Middle frontal gyrus (tissue), 1 donor: ENCODE results near the gene TOMT.
"Not testable (repeated sequence)": the region's sequence is repeated elsewhere in the genome, so short reads cannot be mapped to it uniquely, and the experiment has no call there.

Experiments used
- DNase-seq: peaks from one replicate; pipeline ENCODE4 v3.0.0-alpha.2; 2015; ENCODE audit warnings: low spot score; ENCODE audit errors: extremely low spot score

Gene TOMT

GRCh38 chr11:72123117-72123653, 17.5 kb downstream of the TOMT start:
- DNase-seq: no peak

DNA sequence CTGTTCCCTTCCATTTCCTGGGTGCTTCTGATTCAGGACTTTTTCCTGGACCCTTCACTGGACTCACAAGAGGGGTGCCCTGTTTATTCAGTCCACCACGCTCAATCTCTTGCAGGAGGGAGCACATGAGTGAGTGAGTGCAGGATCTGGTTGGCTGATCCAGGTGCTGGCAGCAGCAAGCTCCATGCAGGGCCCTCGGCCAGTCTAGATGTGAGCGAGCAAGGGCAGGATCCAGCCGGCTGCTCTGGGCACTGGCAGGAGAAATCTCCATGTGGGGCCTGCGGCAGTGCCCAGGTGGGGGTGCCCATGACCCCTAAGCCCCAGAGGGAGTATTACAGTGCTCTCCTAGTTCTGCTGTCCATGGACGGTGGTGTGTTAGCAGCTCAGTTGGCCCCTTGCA, 18.3 kb downstream of the TOMT start:
- DNase-seq: no peak

DNA sequence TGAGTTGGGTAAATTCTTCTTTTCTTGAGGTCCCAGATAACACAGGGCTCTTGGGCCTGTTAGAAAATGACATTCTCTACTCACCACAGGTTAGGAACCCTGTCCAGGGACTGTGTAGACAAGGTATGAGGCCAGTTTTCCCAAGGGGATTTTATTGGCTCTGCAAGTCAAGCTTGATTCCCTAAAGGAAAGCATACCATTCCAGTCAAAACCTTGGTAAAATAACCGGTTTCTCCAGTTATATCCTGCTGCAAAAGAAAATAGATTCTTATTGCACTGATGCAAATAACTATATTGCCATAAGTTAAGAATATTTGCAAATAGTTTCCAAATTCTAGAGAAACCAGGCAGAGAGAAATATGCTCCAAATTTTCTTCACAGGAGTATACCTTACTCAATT, 20.2 kb downstream of the TOMT start:
- DNase-seq: no peak

- no peak for DNase-seq
Measured at GRCh38 chr11:72127923-72128322, 22.2 kb downstream of the TOMT start.

DNA sequence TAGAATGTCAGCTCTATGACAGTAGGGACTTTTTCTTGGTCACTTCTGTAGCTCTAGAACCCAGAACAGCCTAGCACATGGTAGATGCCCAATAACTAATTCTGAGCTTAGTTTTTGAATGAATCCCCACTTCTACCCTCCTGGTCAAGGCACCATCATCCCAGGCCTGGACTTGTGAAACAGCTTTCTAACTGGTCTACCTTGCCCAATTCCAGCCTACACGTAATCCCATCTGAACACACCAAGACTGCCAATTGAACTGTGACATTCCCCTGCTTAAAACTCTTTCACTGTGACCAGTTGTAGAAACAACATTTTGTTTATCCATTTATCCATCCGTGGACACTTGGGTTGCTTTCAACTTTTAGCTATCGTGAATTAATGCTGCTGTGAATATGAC, 23.7 kb downstream of the TOMT start:
- no peak for DNase-seq

GRCh38 chr11:72132646-72133045, 26.9 kb downstream of the TOMT start:
- DNase-seq: no peak

- not testable (repeated sequence) for DNase-seq
Measured at GRCh38 chr11:72135473-72135872, 29.7 kb downstream of the TOMT start, which contains the start of gene FOLR3. TSS of gene FOLR3 (plus strand) at chr11:72135725. CDS start at chr11:72135953, 228 bp downstream.

DNA sequence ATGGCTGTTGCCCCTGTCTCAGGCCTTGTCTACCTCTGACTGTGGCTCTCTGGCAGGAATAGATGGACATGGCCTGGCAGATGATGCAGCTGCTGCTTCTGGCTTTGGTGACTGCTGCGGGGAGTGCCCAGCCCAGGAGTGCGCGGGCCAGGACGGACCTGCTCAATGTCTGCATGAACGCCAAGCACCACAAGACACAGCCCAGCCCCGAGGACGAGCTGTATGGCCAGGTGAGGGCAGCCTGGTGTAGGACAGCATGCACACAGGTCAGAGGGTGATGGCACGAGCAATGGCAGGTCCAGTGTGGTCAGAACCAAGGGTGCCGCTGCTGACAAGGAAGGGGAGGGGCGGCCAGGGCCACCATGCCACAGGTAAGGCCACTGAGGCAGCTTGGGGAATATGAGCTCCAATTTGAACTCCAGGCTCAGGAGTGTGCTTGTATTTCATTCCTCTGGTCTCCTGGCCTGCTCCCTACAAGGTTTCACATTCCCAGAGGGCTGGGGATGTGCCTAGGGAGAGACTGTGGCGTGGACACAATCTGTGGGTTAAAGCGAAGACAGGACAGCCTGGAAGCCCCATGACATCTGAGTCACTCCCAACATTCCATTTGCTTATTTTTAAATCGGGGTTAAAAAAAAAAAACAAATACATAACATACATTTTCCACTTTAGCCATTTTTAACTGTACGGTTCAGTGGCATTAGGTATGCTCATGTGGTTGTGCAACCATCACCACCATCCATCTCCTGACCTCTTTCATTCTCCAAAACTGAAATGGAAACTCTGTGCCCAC, 30.4 kb downstream of the TOMT start:
- no peak for DNase-seq

DNA sequence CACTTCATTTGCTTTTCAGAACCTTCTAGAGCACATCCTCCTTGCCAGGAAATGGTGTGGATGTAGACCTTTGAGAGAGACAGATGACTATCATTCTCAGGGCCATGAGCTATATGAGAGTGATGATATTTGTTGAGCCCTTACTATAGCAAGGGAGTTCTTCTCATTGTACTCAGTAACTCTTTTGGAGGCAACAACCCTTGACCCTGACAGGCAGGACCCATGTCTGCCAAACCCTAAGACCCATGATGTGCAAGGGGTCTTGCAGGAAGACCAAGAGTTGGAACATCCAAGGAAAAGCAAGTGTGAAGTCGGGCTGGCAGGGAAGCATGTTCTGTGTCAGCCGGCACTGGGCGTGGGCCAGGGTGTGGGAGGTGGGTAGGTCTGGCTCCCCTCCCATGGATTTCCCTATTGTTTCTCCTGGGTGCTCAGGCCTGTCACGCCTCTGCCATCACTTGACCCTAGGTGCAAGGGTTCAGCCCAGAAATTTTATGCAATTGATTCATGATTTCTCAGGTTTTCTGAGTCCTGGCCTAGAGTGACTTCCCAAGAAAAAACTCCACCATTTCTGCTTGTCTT, 31.0 kb downstream of the TOMT start:
- no peak for DNase-seq

DNA sequence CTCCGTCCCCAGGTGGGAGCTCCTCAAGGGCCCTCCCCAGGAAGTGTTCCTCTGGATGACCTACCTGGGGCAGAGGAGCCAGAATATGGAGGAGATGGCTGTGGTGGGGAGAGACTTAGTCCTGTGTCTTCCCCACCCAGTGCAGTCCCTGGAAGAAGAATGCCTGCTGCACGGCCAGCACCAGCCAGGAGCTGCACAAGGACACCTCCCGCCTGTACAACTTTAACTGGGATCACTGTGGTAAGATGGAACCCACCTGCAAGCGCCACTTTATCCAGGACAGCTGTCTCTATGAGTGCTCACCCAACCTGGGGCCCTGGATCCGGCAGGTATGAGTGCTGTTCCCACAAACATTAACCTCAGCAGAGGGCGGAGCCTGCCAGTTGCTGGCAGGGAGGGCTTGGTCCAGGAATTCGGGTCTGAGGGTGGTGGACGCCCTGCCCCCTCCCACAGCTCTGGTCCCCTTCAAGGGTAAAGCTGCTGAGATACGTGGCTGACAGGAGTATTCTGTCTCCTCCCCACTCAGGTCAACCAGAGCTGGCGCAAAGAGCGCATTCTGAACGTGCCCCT, 33.2 kb downstream of the TOMT start:
- no peak for DNase-seq

DNA sequence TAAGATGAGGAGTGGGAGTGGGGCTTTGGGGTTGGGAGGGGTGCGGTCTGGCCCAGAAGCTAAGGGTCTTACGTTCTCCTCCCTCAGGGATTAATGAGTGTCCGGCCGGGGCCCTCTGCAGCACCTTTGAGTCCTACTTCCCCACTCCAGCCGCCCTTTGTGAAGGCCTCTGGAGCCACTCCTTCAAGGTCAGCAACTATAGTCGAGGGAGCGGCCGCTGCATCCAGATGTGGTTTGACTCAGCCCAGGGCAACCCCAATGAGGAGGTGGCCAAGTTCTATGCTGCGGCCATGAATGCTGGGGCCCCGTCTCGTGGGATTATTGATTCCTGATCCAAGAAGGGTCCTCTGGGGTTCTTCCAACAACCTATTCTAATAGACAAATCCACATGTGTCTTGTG, 33.8 kb downstream of the TOMT start:
- no peak for DNase-seq

- DNase-seq: no peak
Measured at GRCh38 chr11:72140661-72141060, 34.9 kb downstream of the TOMT start.

DNA sequence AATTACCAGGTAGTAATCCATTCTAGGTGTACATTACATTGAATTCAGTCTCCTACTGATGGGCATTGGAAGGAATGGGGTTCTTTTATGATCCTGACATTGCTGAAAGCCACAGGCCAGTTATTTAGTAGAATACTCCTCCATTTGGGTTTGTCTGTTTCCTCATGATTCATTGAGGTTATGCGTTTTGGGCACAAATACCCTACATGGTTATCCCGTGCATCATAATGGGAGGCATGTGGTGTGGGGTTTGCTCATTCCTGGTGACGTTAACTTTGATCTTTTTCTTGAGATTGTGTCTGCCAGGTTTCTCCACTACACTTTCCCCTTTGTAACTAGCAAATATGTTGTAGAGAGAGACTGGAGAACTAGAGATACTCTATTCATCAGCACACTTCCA, 35.3 kb downstream of the TOMT start:
- DNase-seq: no peak

DNA sequence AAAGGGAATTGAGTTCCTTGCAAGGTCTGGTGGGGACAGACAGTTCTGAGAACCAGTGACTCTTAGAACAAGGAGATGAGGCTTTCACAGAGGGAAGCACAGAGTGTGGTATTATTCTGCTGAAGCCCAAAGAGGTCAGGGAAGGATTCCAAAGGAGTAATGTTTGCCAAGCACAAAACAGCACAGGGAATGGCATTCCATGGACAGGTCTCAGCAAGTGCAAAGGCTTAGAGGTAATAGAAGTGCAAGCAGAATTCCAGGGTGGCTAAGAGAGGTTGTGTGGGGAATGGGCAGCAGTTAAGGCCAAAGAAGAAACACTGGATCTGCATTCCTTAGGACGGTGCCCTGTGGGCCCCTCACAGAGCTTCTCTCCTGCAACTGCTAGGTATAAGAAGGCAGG, 36.4 kb downstream of the TOMT start:
- not testable (repeated sequence) for DNase-seq

GRCh38 chr11:72142543-72142942, 36.8 kb downstream of the TOMT start:
- not testable (repeated sequence) for DNase-seq

GRCh38 chr11:72144807-72145565, 39.3 kb downstream of the TOMT start:
- DNase-seq: no peak

DNA sequence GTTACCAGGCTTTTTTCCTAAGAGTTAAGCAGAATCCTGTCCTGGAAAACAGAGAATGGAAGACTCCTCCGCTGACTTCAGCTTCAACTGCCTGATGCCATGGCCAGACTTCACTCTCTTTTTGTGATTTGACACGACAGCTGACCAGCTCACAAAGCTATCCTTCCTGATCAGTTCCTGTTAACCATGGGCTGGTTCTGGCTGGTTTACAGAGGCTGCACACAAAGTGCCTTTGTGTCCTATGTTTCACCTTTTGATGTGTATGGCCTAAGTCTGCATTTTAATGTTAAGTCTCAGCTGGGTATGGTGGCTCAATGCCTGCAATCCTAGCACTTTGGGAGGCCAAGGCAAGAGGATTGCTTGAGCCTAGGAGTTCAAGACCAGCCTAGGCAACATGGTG, 40.9 kb downstream of the TOMT start:
- no peak for DNase-seq

- no peak for DNase-seq
Measured at GRCh38 chr11:72150882-72151281, 45.2 kb downstream of the TOMT start.

GRCh38 chr11:72153874-72154273, 48.1 kb downstream of the TOMT start:
- DNase-seq: not testable (repeated sequence)

DNA sequence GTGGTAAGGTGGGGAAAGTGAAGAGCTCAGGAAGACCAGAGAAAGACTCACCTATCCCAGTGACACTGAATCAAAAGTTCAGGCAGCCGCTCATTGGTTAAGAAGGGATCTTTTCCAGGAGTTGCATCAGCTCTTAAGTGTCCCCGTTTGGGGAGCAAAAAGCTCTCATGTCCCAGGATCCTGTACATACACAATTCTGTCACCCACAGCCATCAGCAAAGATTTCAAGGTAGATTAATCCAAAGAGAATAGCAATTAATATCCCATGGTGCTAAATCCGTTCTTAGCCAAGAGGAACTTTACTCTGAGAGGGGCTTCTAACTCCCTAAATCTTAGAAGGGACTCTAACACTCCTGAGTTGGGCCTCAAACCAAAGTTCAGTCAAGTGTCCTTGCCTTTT, 49.1 kb downstream of the TOMT start:
- no peak for DNase-seq

DNA sequence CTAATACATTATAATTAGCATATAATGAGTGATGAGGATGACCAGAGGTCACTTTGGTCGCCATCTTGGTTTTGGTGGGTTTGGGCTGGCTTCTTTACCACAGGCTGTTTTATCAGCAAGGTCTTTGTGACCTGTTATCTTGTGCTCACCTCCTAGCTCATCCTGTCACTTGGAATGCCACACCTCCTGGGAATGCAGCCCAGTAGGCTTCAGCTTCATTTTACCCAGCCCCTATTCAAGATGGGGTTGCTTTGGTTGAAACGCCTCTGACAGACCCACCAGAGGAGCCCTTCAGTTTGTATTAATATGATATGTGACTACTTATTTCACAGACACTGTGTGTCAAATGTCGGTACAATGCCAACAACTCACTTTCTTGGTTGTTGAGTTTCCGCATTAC, 50.0 kb downstream of the TOMT start:
- no peak for DNase-seq

GRCh38 chr11:72157131-72157530, 51.4 kb downstream of the TOMT start:
- DNase-seq: no peak
